GM10266 (cell line): ENCODE data around the gene RNF224.
A peak's percentile ranks its signal among the peaks of the same experiment; 100 is the strongest.
"Not testable (repeated sequence)": the region's sequence is repeated elsewhere in the genome, so short reads cannot be mapped to it uniquely, and the experiment has no call there.

Experiments
- DNase-seq: peaks from one replicate; pipeline ENCODE4 v3.0.0; 2012; ENCODE audit errors: extremely low spot score
- TF ChIP-seq, protein P1 (sequence below): IDR thresholded peaks from 2 replicates; pipeline ENCODE4 v1.5.1; 2012; ENCODE audit warnings: mild to moderate bottlenecking, low read depth; ENCODE audit not compliant: control insufficient read depth, insufficient read depth; ENCODE audit errors: missing control alignments

RNF224 gene

GRCh38 chr9:137234758-137235423 lies 7.6 kb downstream of the RNF224 start:
- no peak for DNase-seq
- TF ChIP-seq, protein P1, sequence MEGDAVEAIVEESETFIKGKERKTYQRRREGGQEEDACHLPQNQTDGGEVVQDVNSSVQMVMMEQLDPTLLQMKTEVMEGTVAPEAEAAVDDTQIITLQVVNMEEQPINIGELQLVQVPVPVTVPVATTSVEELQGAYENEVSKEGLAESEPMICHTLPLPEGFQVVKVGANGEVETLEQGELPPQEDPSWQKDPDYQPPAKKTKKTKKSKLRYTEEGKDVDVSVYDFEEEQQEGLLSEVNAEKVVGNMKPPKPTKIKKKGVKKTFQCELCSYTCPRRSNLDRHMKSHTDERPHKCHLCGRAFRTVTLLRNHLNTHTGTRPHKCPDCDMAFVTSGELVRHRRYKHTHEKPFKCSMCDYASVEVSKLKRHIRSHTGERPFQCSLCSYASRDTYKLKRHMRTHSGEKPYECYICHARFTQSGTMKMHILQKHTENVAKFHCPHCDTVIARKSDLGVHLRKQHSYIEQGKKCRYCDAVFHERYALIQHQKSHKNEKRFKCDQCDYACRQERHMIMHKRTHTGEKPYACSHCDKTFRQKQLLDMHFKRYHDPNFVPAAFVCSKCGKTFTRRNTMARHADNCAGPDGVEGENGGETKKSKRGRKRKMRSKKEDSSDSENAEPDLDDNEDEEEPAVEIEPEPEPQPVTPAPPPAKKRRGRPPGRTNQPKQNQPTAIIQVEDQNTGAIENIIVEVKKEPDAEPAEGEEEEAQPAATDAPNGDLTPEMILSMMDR = no peak

DNA sequence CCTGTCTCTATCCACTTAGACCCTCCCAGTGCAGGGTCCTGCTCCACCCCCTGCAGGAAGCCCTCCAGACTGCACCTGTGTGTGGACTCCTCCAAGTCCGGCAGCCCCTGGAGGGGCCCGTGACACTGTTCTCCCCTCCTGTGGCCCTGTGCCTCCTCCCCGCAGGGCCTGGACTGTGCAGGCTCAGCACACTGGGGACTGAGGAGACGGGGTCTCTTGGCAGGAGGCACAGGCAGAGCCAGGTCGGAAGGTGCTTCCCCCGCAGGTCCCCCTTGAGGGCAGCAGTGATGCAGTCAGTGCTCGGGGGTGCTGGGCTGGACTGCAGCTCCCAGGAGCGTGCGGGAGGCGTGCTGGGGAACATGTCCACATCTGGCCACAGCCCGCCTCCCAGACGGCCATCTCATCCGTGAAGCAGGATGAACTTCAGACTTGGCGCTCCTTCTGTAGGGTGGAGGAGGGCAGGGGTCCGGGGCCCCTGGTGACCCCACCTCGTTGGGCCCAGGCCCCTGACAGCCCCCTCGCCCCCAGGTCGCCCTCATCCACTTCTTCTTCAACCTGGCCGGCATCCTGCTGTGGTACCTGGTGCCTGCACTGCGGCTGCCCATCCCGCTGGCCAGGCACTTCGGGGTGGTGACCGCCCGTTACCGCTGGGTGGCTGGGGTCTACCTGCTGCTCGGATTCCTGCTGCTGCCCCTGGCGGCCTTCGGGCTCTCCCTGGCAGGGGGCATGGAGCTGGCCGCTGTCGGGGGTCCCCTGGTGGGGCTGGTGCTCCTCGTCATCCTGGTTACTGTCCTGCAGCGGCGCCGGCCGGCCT lies 8.3 kb downstream of the RNF224 start:
- TF ChIP-seq, protein P1 = no peak
- no peak for DNase-seq

GRCh38 chr9:137236238-137236935 lies 9.1 kb downstream of the RNF224 start:
- TF ChIP-seq, protein P1 = peak; percentile 99
- DNase-seq = peak; percentile 98

DNA sequence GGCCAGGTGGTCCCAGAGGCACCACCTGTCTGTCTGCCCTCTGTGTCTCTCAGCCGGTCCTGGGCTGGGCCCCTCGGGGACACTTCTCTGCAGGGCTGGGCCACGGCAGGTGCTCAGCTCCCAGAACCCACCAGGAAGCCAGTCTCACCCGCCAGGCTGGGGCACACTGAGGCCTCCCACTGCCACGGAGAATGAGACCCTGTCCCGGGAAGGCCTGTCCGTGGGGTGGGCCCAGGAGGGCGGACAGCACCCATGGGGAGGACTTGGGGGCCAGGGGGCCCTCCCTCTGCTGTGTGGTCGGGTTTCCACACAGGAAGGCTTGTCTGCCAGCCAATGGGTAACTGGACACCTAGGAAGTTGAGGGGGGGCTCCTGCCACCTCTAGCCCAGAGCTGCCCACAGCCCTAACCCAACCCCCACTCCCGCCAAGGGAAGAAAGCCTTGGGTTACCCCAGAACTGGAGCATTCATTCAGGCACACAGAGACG lies 9.7 kb downstream of the RNF224 start:
- TF ChIP-seq, protein P1 = no peak
- DNase-seq = no peak

DNA sequence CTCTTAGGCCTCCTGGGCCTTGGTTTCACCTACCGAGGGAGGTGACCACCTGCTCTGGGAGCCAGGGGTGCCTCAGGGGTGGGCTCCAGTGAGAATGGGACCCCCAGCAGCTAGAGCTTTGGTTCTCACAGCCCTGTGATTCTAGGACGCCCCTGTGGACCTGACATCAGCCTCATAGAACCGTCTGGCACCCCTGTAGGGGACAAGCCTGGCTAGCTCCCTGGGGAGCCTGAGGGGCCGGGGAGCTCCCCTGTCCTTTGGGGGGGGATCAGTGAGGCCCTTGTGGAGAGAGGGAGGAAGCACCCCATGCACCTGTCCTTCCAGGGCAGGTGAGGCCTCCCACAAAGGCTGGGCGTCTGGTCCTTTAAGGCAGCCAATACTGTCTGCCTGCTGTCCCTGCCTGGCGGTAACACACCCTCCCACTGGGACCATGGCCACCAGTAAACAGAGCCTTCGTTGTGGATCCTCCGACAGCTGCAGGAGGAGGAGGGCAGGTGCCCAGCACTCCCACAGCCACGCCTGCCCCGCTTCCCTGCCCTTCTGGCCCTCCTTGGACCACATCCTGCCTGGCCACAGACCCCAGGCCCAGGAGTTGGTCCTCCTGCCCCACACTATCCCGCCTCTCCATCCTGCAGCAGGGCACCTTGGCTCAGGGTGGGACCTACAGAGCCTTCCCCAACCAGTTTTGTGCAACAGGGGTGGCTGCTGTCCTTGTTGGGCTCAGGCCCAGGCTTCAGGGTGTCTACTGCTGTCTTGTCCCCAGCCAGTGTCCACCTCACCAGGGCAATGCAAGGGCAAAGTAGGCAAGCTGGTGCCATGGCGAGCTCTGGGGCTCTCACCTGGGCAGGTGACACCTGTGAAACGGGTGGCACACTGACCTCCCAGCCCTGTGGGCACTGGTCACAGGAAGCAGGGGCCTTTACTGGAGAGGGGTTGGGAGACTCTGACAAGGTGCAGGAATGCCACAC lies 10.7 kb downstream of the RNF224 start:
- TF ChIP-seq, protein P1 = no peak
- no peak for DNase-seq

- DNase-seq = not testable (repeated sequence)
Observed at GRCh38 chr9:137239541-137240200, 12.4 kb downstream of the RNF224 start.
